H1 (cell line): ENCODE results near the gene LMO2. TPM values are rescaled to one million over a fixed set of nuclear protein-coding genes. Genes with fewer than 3 reads are reported as not detected.

Experiments
- CTCF ChIA-PET: fragments of 300-600 bp; sonication (Branson Sonifier 250); formaldehyde crosslinking; loops from one replicate; lab custom pipeline; 2021; ENCODE audit not compliant: partially characterized antibody; lab: Charles Lee
- POLR2A ChIA-PET: fragments of 300-600 bp; sonication (Branson Sonifier 250); formaldehyde crosslinking; loops from one replicate; lab custom pipeline; 2021; ENCODE audit warnings: inconsistent platforms; ENCODE audit not compliant: partially characterized antibody; lab: Charles Lee
- DNase-seq, 2 experiments: peaks; one replicate each; pipeline versions ENCODE4 v3.0.0 to v3.0.0-alpha.2; 2010 to 2022; ENCODE audit warnings: low spot score in 2 of 2, low read depth in 1 of 2, mixed read lengths in 1 of 2
- FAIRE-seq: peaks from 2 replicates; lab custom pipeline; 2011; peaks lifted over from hg19 to GRCh38; lab: Jason Lieb, UNC
- H2AFZ ChIP-seq: 2 replicates; pipeline ENCODE4 v1.8.1; 2012; ENCODE audit warnings: low read length, inconsistent platforms
- H2AK5ac ChIP-seq: 2 replicates; pipeline ENCODE4 v1.6.1; 2013; ENCODE audit warnings: low read depth, low read length
- H2BK120ac ChIP-seq: replicated peaks from 2 replicates; pipeline ENCODE3; 2013; ENCODE audit warnings: low read depth, low read length, inconsistent platforms
- H2BK12ac ChIP-seq: 2 replicates; pipeline ENCODE4 v1.6.1; 2013; ENCODE audit warnings: low read depth, low read length
- H2BK15ac ChIP-seq: 2 replicates; pipeline ENCODE4 v1.6.1; 2013; ENCODE audit warnings: low read length
- H2BK20ac ChIP-seq: 2 replicates; pipeline ENCODE4 v1.6.1; 2013; ENCODE audit warnings: low read length
- H2BK5ac ChIP-seq: 2 replicates; pipeline ENCODE4 v1.6.1; 2013; ENCODE audit warnings: low read depth, low read length
- H3K14ac ChIP-seq: 2 replicates; pipeline ENCODE4 v1.6.1; 2013; ENCODE audit warnings: inconsistent platforms; ENCODE audit not compliant: insufficient read length
- H3K18ac ChIP-seq: 2 replicates; pipeline ENCODE4 v1.6.1; 2013; ENCODE audit warnings: low read length; ENCODE audit errors: extremely low read depth
- H3K23ac ChIP-seq: 2 replicates; pipeline ENCODE4 v1.6.1; 2013; ENCODE audit warnings: inconsistent platforms; ENCODE audit not compliant: insufficient read length
- H3K23me2 ChIP-seq: 2 replicates; pipeline ENCODE4 v1.6.1; 2013; ENCODE audit warnings: low read depth, low read length
- H3K27ac ChIP-seq: 2 replicates; pipeline ENCODE4 v1.6.1; 2011; ENCODE audit warnings: low read depth, low read length, inconsistent platforms
- H3K27me3 ChIP-seq, 4 experiments: replicated peaks in 1 of 4; 1 replicate in 1 of 4; 2 replicates in 3 of 4; pipeline versions ENCODE4 v1.6.1 to v1.8.1; 2011 to 2013; ENCODE audit warnings: low read length in 3 of 4, mild to moderate bottlenecking in 3 of 4, inconsistent platforms in 2 of 4, mixed read lengths in 2 of 4, moderate library complexity in 1 of 4; ENCODE audit not compliant: control insufficient read depth in 3 of 4, insufficient read depth in 3 of 4; ENCODE audit errors: extremely low read depth in 1 of 4
- H3K36me3 ChIP-seq, 4 experiments: 2 replicates each; pipeline versions ENCODE4 v1.6.1 to v1.8.1; 2011 to 2013; ENCODE audit warnings: mild to moderate bottlenecking in 4 of 4, low read length in 3 of 4, moderate library complexity in 2 of 4, control low read depth in 1 of 4, inconsistent platforms in 1 of 4; ENCODE audit not compliant: insufficient read depth in 4 of 4, control insufficient read depth in 2 of 4
- H3K4ac ChIP-seq: replicated peaks from 2 replicates; pipeline ENCODE3; 2013; ENCODE audit warnings: low read length, low read depth, mixed read lengths, inconsistent platforms; ENCODE audit not compliant: insufficient read length
- H3K4me1 ChIP-seq, 4 experiments: replicated peaks in 1 of 4; 1 replicate in 1 of 4; 2 replicates in 3 of 4; pipeline versions ENCODE4 v1.6.1 to v1.8.1; 2011 to 2013; ENCODE audit warnings: low read length in 3 of 4, inconsistent platforms in 2 of 4, mixed read lengths in 1 of 4; ENCODE audit not compliant: insufficient read depth in 4 of 4, control insufficient read depth in 3 of 4
- H3K4me2 ChIP-seq, 2 experiments: 2 replicates each; pipeline versions ENCODE4 v1.6.1 to v1.8.1; 2011 to 2013; ENCODE audit warnings: low read depth in 2 of 2, low read length in 2 of 2, control low read depth in 1 of 2, inconsistent platforms in 1 of 2, mild to moderate bottlenecking in 1 of 2; ENCODE audit not compliant: insufficient read depth in 1 of 2
- H3K4me3 ChIP-seq, 4 experiments: fragments of 200-600, 300-600 bp in 1 of 4; sonication (generic), shearing (Covaris generic), sonication (Bioruptor Twin) in 1 of 4; 2 replicates each; pipeline versions ENCODE4 v1.5.1 to v1.8.1; 2011 to 2016; ENCODE audit warnings: low read length in 4 of 4, low read depth in 3 of 4, control low read depth in 2 of 4, inconsistent platforms in 2 of 4, mild to moderate bottlenecking in 2 of 4, mixed read lengths in 1 of 4, moderate library complexity in 1 of 4; ENCODE audit not compliant: insufficient read depth in 2 of 4; ENCODE audit errors: extremely low read depth in 1 of 4
- H3K56ac ChIP-seq: replicated peaks from 2 replicates; pipeline ENCODE3; 2013; ENCODE audit warnings: low read depth, mild to moderate bottlenecking, mixed read lengths, low read length, inconsistent platforms; ENCODE audit not compliant: insufficient read length
- H3K79me1 ChIP-seq: 2 replicates; pipeline ENCODE4 v1.6.1; 2013; ENCODE audit warnings: low read depth, low read length, control low read depth
- H3K79me2 ChIP-seq, 2 experiments: 2 replicates each; pipeline versions ENCODE4 v1.6.1 to v1.8.1; 2012 to 2013; ENCODE audit warnings: low read length in 2 of 2, mild to moderate bottlenecking in 2 of 2, inconsistent platforms in 1 of 2; ENCODE audit not compliant: insufficient read depth in 2 of 2, control insufficient read depth in 1 of 2
- H3K9ac ChIP-seq, 4 experiments: replicated peaks in 1 of 4; 1 replicate in 1 of 4; 2 replicates in 3 of 4; pipeline versions ENCODE4 v1.6.1 to v1.8.1; 2011 to 2013; ENCODE audit warnings: low read depth in 3 of 4, low read length in 3 of 4, control low read depth in 2 of 4, mild to moderate bottlenecking in 2 of 4, moderate library complexity in 2 of 4, inconsistent platforms in 1 of 4; ENCODE audit errors: extremely low read depth in 1 of 4
- H3K9me3 ChIP-seq, 2 experiments: 2 replicates each; pipeline versions ENCODE4 v1.6.1 to v1.8.1; 2012 to 2013; ENCODE audit warnings: mild to moderate bottlenecking in 2 of 2, moderate library complexity in 2 of 2, control low read depth in 1 of 2, inconsistent platforms in 1 of 2, low read depth in 1 of 2, low read length in 1 of 2, mixed read lengths in 1 of 2; ENCODE audit not compliant: insufficient read depth in 2 of 2
- H4K20me1 ChIP-seq, 2 experiments: replicated peaks in 1 of 2; 2 replicates each; pipeline versions ENCODE3 to v1.8.1; 2011 to 2013; ENCODE audit warnings: inconsistent platforms in 2 of 2, low read length in 2 of 2, mild to moderate bottlenecking in 1 of 2; ENCODE audit not compliant: insufficient read depth in 2 of 2, control insufficient read depth in 1 of 2
- H4K5ac ChIP-seq: 2 replicates; pipeline ENCODE4 v1.6.1; 2013; ENCODE audit warnings: low read length, low read depth, mixed read lengths, inconsistent platforms; ENCODE audit not compliant: insufficient read length
- H4K8ac ChIP-seq: 2 replicates; pipeline ENCODE4 v1.8.0; 2013; ENCODE audit warnings: mild to moderate bottlenecking, moderate library complexity, low read length, inconsistent platforms; ENCODE audit not compliant: insufficient read depth; ENCODE audit errors: extremely low read depth
- H4K91ac ChIP-seq: replicated peaks from 2 replicates; pipeline ENCODE3; 2013; ENCODE audit warnings: low read length, mixed read lengths, inconsistent platforms; ENCODE audit not compliant: insufficient read length
- CTCF ChIP-seq, 3 experiments: IDR thresholded peaks; 1 replicate in 2 of 3; 2 replicates in 1 of 3; pipeline versions ENCODE4 v1.5.1 to v1.6.1; 2011; ENCODE audit warnings: low read length in 3 of 3, mild to moderate bottlenecking in 3 of 3, inconsistent platforms in 2 of 3, low read depth in 1 of 3, moderate library complexity in 1 of 3; ENCODE audit not compliant: insufficient read depth in 1 of 3; ENCODE audit errors: control extremely low read depth in 1 of 3
- WGBS, 2 experiments: shearing (Covaris generic) in 1 of 2; methylation state at CpG; one replicate each; pipeline versions ENCODE4 v1.1.6 to v1.1.7; 2013 to 2015; ENCODE audit warnings: low lambda C conversion rate in 2 of 2, mixed read lengths in 2 of 2, inconsistent platforms in 1 of 2, low coverage in 1 of 2, missing lambda C conversion rate in 1 of 2; ENCODE audit not compliant: insufficient replicate concordance in 2 of 2, insufficient coverage in 1 of 2, insufficient read length in 1 of 2; ENCODE audit errors: extremely low coverage in 1 of 2, missing lambda C conversion rate in 1 of 2; 5-methylcytosine and 5-hydroxymethylcytosine counted together
- polyA plus RNA-seq, 7 experiments: library from polyadenylated mRNA; depleted of rRNA in 3 of 7; stranded (reverse) in 5 of 7; unstranded in 2 of 7; fragments of >200 nt in 5 of 7; fragments of 200-250 nt in 2 of 7; gene quantifications; 1 replicate in 5 of 7; 2 replicates in 1 of 7; 4 replicates in 1 of 7; pipeline versions ENCODE4 v1.2.1 to v1.2.3, GENCODE V29; 2011 to 2013; ENCODE audit warnings: missing spikeins in 2 of 7, mixed read lengths in 2 of 7
- total RNA-seq: library from RNA; stranded (reverse); fragmentation: NEBNext Ultra II Directional; extraction: Animal tissue kit (Norgen Biotek cat#: 25700); gene quantifications from 2 replicates; pipeline ENCODE4 v1.2.1, GENCODE V29; 2021

LMO2 gene
- total and polyA plus RNA-seq, 2 of the 8 experiments (the other 6 are each of a cell fraction or from before 2014, with no cell fraction given): 1.6 to 2.7 TPM

GRCh38 chr11:33863418-33864172 lies 28.3 kb downstream of the LMO2 start:
- no peak overlapping the region for H3K4me2 ChIP-seq
- no peak overlapping the region for H3K23ac ChIP-seq
- no peak for DNase-seq
- H2BK5ac ChIP-seq: no peak overlapping the region
- H4K5ac ChIP-seq: no peak overlapping the region
- H3K27ac ChIP-seq: no peak overlapping the region
- H3K4me3 ChIP-seq: no peak overlapping the region
- peaks cover 16 to 22% (median 19%) of the 10 kb centered on the region in 4 experiments for H3K27me3 ChIP-seq
- CTCF ChIA-PET: interaction anchor here (0.5 to 21.3 kb wide), 9 partner anchors 9 to 261 kb away, joined by 3 to 326 read pairs (median 4); no protein-coding TSS in a partner anchor
- no peaks in the 10 kb centered on the region for H3K23me2 ChIP-seq
- no peaks in the 10 kb centered on the region for H3K36me3 ChIP-seq
- H3K9me3 ChIP-seq: no peaks in the 10 kb centered on the region
- no peaks in the 10 kb centered on the region for H3K79me2 ChIP-seq
- peaks cover 0 to 4% (median under 1%) of the 10 kb centered on the region in 4 experiments; a peak in 3 of 7 replicates for H3K4me1 ChIP-seq
- no peaks in the 10 kb centered on the region; the same call in 1 of the 2 replicates for H3K79me1 ChIP-seq
- no peak overlapping the region for H2AFZ ChIP-seq
- no peak overlapping the region for H2BK15ac ChIP-seq
- H4K91ac ChIP-seq: no peak overlapping the region
- H2BK20ac ChIP-seq: no peak overlapping the region
- POLR2A ChIA-PET: interaction anchor here (0.8 to 1.0 kb wide), 2 partner anchors 120 to 124 kb away, joined by 3 read pairs; no protein-coding TSS in a partner anchor
- H4K8ac ChIP-seq: no peak overlapping the region
- no peak overlapping the region for H3K14ac ChIP-seq
- WGBS, 2 experiments: 84% methylated on average over 7 of the region's 7 CpGs; no CpG with 5 or more reads in 1 of the 2 experiments
- no peak overlapping the region for H3K9ac ChIP-seq
- no peak for FAIRE-seq
- H3K18ac ChIP-seq: no peak overlapping the region
- H2BK12ac ChIP-seq: no peak overlapping the region
- H2AK5ac ChIP-seq: no peak overlapping the region
- H2BK120ac ChIP-seq: no peak overlapping the region
- no peaks in the 10 kb centered on the region for H4K20me1 ChIP-seq
- no peak overlapping the region for H3K4ac ChIP-seq
- H3K56ac ChIP-seq: no peak overlapping the region
- TF ChIP-seq CTCF (IDR thresholded peaks at IDR 0.05; ENCODE audit: control extremely low read depth in 1 of 3, insufficient read depth in 1 of 3, low read depth in 1 of 3, low read length in 3 of 3): peak in 1 of 3 experiments; percentile 7; a peak in 1 of 4 replicates
